ENCODE results near the gene RASL10A.
A peak's percentile ranks its signal among the peaks of the same experiment; 100 is the strongest.

RASL10A gene

DNA sequence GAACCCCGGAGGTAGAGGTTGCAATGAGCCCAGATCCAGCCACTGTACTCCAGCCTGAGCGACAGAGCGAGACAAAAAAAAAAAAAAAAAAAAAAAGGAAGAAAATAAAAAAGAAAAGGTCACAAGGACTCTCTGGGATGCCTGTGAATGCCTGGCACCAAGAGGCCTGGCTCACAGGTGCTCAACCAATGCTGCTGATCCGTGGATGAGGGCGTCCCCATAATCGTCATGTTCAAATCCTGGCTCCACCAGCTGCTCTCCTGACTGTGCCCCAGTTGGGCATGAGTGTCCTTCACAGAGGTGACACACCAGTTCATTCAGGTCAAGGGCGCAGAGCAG, 9.7 kb downstream of the RASL10A start:
- no peak for TF ChIP-seq JUND (IDR thresholded peaks at IDR 0.05; ENCODE audit: low read depth)
- in situ Hi-C loops (cut with HindIII; ENCODE audit: low pct_unique_long_range_greater_than_20kb, low sequenced_read_pairs), result no loop called here
- DNase-seq (ENCODE audit: low read depth in 1 of 2, low spot score in 1 of 2), result no peak

DNA sequence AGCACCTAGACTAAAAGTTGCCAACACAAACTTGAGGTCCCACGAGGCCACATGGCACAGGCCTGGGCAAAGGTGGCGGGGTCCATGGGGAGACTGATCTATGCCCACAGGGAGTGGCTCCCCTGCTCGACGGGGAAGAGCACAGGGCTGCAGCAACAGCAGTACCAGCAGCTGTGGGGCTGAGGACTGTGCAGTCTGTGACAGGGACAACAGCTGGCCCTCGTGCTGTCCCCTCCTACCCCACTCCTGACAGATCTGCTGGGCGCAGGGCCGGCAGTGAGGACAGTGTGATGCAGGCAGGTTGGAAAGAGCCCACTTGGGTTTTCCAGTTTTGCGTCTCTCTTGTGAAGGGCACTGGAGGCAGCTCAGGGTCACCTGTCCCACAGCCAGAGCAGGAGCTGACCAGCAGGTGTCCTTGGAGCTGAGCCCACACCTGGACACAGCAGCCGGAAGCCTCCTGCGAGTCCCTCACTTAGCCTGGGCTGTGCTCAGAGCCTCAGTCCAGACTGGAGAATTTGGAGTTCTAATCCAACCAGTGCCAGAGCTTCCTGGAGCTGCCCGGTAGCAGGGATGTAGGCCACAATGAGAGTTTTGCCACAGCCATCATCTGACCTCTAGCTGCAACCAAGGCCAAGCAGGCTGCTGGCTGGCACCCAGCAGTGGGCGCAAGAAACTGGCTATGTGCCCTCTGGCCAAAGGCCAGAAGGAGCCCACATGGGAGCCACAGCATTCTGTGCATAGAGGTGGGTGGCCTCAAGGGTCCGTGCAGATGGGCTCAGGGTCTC, 12.6 kb downstream of the RASL10A start:
- no peak for TF ChIP-seq JUND (IDR thresholded peaks at IDR 0.05; ENCODE audit: low read depth)
- in situ Hi-C loops (cut with HindIII; ENCODE audit: low pct_unique_long_range_greater_than_20kb, low sequenced_read_pairs), result no loop called here
- DNase-seq (ENCODE audit: low read depth in 1 of 2, low spot score in 1 of 2), result peak in 1 of 2 experiments; percentile 37

DNA sequence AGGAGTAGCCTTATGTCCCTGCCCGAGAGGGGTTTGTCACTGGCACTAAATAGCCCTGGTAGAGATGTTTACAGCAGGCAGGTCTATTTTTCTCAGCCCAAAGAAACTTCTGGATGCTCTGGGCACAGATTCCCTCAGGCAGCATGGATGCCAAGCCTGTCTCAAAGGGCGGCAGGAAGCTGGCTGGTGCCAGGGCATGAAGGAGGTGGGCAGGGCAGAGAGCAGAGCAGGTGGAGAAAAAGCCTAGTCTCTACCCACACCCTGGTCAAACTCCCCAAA, 13.2 kb downstream of the RASL10A start:
- TF ChIP-seq JUND (IDR thresholded peaks at IDR 0.05; ENCODE audit: low read depth), result no peak
- in situ Hi-C loops (cut with HindIII; ENCODE audit: low pct_unique_long_range_greater_than_20kb, low sequenced_read_pairs), result no loop called here
- no peak for DNase-seq (ENCODE audit: low read depth in 1 of 2, low spot score in 1 of 2)

DNA sequence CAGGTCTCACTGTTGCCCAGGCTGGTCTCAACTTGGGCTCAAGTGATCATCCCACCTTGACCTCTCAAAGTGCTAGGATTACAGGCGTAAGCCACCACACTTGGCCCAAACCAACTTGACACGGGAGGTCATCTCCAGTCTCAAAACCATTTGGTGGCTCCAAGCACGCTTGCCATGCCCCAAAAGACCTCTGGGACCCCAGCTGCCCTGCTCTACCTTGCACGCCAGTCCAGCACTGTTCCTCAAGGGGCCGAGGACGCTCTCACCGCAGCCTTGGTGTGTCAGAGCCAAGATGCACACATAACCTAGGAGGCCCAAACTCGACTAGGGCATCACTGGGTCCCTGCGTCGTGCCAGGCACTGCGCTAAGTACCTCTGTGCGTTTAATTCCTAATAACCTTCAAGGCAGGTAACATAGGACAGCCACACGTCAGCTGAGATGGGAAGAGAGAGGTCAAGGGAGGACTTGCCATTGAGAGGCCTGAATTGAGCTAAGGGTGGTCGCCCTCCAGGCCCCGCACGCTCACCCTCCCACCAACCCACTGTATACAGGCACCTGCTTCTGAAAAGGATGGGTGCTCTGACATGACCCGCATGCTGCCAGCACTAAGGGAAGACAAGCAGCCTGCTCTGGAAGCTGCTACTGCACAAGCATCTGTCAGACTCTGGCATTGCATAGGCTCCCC, 13.6 kb downstream of the RASL10A start:
- in situ Hi-C loops (cut with HindIII; ENCODE audit: low pct_unique_long_range_greater_than_20kb, low sequenced_read_pairs), result no loop called here
- no peak for DNase-seq (ENCODE audit: low read depth in 1 of 2, low spot score in 1 of 2)

DNA sequence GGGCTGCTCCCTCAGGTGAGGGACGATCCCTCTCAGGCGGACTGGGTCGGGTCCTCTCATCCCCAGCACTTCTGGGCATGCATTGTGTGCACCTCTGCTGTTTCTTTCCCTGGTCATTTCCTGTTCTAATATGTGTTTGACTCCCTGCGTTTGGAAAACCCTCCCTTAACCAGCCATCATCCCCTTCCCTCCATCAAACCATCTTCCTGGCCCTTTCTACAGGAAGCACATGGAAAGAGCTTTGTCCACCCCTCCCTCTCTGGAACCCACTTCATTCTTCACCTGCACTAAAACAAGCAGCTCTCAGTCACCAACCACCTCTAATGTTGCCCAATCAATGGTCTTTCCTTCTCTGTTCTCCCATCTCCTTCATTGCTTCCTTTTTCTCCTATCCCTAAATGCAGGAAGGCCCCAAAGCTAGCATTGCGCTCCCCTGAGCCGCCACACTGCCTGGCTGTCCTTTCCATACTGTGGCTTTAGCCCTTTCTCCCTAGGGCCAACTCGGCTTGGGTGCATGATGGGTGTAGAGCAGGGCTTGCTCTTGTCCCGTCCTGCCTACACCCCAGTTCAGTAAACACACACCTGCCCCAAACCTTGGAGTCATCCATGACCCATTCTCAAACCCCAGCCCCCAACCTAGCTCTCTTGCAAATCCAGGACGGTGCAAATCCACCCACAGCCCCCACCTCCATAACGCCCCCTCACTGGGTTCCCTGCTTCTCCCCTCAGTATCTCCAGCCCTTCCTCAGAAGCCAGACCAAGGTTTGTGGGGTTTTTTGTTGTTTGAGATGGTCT, 14.5 kb downstream of the RASL10A start:
- no peak for TF ChIP-seq JUND (IDR thresholded peaks at IDR 0.05; ENCODE audit: low read depth)
- in situ Hi-C loops (cut with HindIII; ENCODE audit: low pct_unique_long_range_greater_than_20kb, low sequenced_read_pairs), result no loop called here
- no peak for DNase-seq (ENCODE audit: low read depth in 1 of 2, low spot score in 1 of 2)

More for the DNA sequence above, 13.6 kb downstream of the RASL10A start:
- TF ChIP-seq JUND (IDR thresholded peaks at IDR 0.05; ENCODE audit: low read depth), result no peak

DNA sequence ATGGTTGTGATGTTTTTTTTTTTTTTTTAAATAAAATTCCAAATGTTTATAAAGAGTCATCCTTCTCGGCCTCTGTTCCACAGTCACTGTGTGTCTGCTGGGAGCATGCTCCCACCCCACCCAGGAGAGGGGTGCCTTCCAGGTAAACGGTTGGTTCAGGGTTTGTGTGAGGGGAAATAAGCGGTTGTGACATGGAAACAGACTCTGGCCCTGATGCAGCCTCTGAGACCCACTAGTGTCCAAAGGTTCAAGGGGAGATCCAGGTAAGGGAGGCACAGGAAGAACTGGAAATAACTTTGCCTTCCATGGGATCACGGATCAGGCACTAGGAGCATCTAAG, 15.1 kb downstream of the RASL10A start:
- in situ Hi-C loops (cut with HindIII; ENCODE audit: low pct_unique_long_range_greater_than_20kb, low sequenced_read_pairs), result no loop called here
- DNase-seq (ENCODE audit: low read depth in 1 of 2, low spot score in 1 of 2), result no peak
- TF ChIP-seq JUND (IDR thresholded peaks at IDR 0.05; ENCODE audit: low read depth), result no peak

DNA sequence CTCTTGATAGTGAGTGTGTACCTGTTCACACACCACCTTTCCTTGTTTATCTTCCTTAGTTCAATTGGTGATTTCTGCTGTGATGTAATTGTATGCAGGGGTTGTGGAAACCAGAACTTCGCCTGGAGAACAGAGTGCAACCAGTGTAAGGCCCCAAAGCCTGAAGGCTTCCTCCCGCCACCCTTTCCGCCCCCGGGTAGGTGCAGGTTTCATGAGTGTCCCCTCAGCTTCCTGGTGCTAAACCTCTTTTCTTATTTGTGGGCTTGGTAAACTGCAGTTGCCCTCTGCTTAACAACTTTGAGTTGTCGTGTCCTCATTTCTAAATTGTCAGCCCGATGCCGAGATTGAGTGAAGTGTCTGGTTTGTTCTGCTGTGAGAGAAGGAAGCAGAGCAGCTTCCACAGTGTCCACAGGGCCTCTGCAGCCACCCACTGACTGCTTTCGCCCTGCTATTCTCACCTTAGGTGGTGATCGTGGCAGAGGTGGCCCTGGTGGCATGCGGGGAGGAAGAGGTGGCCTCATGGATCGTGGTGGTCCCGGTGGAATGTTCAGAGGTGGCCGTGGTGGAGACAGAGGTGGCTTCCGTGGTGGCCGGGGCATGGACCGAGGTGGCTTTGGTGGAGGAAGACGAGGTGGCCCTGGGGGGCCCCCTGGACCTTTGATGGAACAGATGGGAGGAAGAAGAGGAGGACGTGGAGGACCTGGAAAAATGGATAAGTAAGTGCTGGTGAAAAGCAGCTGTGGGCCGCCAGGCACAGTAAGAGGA, 16.2 kb downstream of the RASL10A start:
- in situ Hi-C loops (cut with HindIII; ENCODE audit: low pct_unique_long_range_greater_than_20kb, low sequenced_read_pairs), result no loop called here
- TF ChIP-seq JUND (IDR thresholded peaks at IDR 0.05; ENCODE audit: low read depth), result no peak

DNA sequence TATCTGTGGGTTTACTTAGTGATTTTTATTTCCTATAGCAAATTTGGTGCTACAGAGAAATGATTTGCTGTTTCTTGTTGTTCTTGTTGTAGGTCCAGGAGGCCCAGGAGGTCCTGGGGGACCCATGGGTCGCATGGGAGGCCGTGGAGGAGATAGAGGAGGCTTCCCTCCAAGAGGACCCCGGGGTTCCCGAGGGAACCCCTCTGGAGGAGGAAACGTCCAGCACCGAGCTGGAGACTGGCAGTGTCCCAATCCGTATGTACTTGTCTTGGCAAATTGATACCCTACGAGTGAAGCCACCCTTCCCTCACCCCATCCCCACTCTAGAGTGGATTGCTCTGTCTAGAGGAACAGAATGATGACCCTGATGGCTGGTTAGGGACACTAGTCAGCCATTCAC, 16.9 kb downstream of the RASL10A start:
- in situ Hi-C loops (cut with HindIII; ENCODE audit: low pct_unique_long_range_greater_than_20kb, low sequenced_read_pairs), result no loop called here
- TF ChIP-seq JUND (IDR thresholded peaks at IDR 0.05; ENCODE audit: low read depth), result no peak
- no peak for DNase-seq (ENCODE audit: low read depth in 1 of 2, low spot score in 1 of 2)

More for the DNA sequence above, 16.2 kb downstream of the RASL10A start:
- no peak for DNase-seq (ENCODE audit: low read depth in 1 of 2, low spot score in 1 of 2)

DNA sequence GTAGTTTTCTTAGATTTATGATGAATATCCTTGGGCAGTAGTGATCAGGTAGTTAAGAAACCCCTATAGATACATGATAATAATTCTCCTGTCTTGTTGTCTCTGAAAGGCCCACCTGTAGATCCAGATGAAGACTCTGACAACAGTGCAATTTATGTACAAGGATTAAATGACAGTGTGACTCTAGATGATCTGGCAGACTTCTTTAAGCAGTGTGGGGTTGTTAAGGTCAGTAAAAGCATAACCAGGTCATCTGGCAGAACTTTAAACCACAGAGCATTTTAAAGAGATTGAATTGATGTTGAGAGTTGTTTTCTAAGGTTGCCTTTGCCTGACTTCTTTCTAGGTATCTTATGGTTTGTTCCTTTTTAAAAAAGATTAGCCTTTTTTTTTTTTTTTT, 23.1 kb downstream of the RASL10A start:
- in situ Hi-C loops (cut with HindIII; ENCODE audit: low pct_unique_long_range_greater_than_20kb, low sequenced_read_pairs), result no loop called here
- no peak for DNase-seq (ENCODE audit: low read depth in 1 of 2, low spot score in 1 of 2)
- TF ChIP-seq JUND (IDR thresholded peaks at IDR 0.05; ENCODE audit: low read depth), result no peak

DNA sequence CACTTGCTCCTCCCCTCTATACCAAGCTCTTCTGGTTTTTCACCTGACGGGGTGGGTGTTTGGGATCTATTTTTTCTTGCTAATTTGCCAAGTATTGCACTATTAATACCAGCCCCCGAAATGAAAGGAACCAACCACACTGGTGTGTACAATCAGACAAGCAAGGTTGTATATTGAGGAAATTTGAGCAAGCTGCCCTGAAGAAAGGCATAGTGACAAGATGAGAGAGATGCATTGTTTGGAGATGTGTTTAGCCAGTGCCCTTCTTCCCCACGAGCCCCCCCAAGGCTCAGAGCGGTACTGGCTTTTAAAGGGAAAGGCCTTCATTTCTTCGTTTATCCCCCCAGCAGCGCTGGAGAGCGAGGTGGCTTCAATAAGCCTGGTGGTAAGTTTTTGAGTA, 24.3 kb downstream of the RASL10A start:
- in situ Hi-C loops (cut with HindIII; ENCODE audit: low pct_unique_long_range_greater_than_20kb, low sequenced_read_pairs), result no loop called here

DNA sequence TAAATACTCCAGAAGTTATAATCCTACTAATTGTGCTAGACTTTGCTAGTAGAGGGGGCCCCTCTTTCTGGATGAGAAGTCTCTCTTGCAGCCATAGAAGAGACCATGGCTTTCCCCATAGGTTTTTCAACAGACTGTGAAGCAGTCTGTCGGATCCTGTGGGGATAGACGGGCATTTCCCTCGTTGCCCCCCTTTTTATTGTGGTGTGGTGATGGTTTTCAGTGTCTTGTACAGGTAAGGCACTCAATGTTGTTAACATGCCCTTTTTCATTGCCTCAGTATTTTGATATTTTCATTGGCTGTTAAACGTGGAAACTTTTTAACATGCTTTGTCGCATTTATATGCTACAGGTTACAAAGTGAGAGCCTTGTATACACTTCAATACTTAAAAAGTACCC, 25.4 kb downstream of the RASL10A start:
- in situ Hi-C loops (cut with HindIII; ENCODE audit: low pct_unique_long_range_greater_than_20kb, low sequenced_read_pairs), result no loop called here
- DNase-seq (ENCODE audit: low read depth in 1 of 2, low spot score in 1 of 2), result no peak
- no peak for TF ChIP-seq JUND (IDR thresholded peaks at IDR 0.05; ENCODE audit: low read depth)

More for the DNA sequence above, 24.3 kb downstream of the RASL10A start:
- no peak for TF ChIP-seq JUND (IDR thresholded peaks at IDR 0.05; ENCODE audit: low read depth)
- DNase-seq (ENCODE audit: low read depth in 1 of 2, low spot score in 1 of 2), result no peak

DNA sequence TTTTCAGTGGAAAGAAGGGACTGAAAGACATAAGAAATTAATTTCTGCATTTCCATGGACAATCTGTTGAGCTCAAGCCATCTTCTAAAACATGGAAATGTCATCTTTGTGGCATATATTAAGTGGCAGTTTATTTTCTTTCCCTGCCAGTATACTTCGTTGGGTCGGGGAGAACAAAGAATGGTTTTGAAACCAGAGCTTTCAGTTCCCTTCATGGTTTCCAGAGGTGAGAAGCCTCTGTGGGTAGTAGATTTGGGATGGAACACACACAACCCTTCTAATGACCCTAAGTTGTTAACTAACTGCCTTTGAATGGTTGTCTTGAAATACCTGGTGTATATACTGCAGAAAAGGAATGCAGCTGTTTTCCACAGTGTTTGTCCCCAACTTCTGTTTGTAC, 26.7 kb downstream of the RASL10A start:
- no peak for DNase-seq (ENCODE audit: low read depth in 1 of 2, low spot score in 1 of 2)
- in situ Hi-C loops (cut with HindIII; ENCODE audit: low pct_unique_long_range_greater_than_20kb, low sequenced_read_pairs), result no loop called here
- no peak for TF ChIP-seq JUND (IDR thresholded peaks at IDR 0.05; ENCODE audit: low read depth)

Measured in T47D (cell line).